GM19099 (cell line): ENCODE results near the gene NUMB.

Experiments used
- POLR2A ChIP-seq: IDR thresholded peaks from 3 replicates; pipeline ENCODE4 v1.6.1; 2011; ENCODE audit warnings: low read depth; ENCODE audit not compliant: insufficient read length; ENCODE audit errors: extremely low read depth

Gene NUMB

DNA sequence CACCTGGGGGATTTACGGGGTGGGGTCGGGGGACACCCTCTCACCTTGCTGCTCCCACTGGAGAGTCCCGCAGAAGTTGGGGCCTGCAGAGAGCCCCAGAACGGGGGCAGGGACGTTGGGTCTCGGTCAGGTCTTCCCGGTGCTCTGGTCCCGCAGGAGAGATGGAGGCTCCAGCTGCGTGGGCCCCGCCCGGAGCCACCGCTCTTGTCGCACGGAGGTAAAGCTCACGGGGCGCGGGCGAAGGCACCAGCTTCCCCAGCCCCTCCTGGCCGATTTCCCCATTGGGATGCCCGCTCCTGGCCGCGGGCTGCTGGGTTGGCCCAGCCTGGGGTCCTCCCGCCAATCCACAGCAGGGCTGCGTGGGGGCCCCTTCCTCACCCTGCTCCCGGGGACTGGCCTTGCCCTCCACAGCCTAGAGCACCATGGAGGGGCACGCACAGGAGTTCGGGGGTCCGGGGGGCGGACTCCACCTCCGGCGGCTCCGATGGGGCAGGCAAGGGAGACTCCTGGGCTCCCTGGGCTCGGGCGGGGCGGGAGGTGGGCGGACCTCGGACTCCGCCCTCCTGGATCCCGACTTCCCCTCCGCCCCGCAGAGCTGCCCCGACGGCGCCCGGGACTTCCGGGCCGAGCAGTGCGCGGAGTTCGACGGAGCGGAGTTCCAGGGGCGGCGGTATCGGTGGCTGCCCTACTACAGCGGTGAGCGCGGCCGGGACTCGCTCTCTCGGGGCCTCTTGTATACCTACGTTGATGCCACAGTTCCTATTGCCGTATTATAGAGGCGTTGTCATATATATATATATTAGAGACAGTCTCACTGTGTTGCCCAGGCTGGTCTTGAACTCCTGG, 212.6 kb downstream of the NUMB start:
- TF ChIP-seq POLR2A: peak; percentile 27

DNA sequence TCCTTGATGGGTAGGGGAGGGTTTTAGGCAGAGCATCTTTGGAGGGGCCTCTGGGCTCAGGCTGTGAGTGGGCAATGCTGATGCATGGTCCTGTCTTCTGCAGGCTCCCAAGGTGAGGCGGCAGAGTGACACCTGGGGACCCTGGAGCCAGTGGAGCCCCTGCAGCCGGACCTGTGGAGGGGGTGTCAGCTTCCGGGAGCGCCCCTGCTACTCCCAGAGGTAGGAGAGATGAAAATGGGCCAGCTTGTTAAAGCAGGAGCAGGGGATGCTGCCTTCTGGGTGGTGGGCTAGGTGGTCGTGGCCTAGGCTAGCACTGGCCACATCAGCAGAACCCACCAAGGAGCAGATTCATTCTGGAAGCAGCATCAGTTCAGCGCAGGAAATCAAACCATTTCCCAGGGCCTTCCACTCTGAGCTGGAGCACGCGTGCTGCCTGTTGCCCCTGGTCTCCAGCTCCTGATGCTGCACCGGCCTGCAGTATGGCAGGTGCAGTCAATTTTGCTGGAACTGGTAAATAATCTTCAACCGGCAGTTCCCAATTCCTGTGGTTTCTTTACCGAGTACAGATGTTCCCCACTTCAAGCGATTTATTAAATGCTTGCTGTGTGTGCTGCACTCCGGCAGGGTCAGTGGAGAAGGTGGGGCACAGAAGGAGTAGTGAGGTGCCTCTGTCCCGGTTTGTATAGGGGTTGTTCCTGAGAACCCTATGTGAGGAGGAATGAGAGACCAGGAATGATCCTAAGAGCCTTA, 213.6 kb downstream of the NUMB start:
- no peak for TF ChIP-seq POLR2A

DNA sequence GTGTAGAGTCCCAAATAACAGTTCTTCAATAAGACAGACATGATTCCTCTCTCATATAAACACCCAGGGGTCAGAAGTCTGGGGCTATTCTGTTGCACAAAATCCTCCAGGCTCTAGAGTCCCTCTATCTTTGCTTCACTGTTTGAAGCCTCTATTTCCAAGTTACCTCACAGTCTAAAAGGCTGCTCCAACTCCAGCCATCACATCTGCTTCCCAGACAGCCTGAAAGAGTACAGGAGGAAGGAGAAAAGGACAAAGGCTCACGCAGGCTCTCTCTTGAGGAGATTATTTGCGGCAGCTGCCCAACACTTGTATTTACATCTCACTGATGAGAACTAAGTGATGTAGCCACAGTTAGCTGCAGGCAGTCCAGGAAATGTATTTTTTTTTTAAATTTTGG, 214.6 kb downstream of the NUMB start:
- TF ChIP-seq POLR2A: no peak

DNA sequence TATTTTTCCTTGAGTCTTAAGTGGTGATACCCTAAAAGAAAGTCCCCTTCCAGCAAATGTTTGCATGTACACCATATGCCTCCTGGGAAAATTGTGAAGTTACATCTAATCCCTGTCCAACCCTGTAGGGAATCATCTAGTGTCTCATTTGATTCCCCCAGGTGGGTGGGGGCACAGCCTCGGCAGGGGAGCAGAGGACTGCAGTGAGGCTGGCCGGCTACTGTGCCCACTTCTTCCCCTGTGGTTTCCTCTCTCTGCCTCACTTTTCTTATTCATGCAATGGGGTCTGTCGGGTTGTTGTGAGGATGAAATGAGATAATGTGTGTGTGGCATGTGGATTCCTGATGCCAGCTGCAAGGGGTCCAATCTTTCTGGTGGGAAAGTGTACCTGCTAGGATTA, 215.0 kb downstream of the NUMB start:
- TF ChIP-seq POLR2A: no peak

- TF ChIP-seq POLR2A: no peak
Observed at GRCh38 chr14:73242357-73242901, 215.9 kb downstream of the NUMB start.

DNA sequence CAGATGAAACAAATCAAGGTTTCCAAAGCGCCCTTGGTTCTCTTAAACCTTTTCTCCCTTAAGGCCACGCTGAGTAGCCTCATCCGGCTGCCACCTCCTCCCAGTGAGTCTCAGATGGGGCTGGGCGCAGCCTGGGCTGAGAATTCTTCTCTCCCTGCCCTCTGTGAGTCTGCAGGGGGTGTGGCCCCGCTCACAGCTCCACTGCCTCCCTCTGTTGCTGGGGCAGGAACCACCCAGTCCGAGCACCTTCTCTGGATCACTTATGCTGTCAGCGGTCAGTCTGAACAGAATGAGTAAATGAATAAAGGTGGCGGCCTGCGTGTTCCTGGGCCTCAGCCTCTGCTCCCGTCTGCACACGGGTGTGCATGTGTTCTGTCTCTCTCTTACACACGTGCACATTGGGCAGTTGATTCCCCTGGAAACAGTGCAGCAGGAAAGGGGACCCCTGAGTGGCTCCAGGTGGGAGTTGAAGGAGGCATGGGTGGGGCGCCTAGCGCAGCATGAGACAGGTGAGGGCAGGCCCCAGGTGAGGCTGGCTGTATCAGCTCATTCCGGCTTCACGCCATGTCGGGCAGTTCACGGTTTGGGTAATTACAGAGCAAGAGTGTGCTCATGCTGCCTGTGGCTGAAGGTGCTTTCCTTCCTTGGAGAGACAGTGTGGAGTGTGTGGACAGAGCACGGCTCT, 216.7 kb downstream of the NUMB start:
- TF ChIP-seq POLR2A: no peak

- TF ChIP-seq POLR2A: no peak
Observed at GRCh38 chr14:73240816-73241480, 217.4 kb downstream of the NUMB start.

DNA sequence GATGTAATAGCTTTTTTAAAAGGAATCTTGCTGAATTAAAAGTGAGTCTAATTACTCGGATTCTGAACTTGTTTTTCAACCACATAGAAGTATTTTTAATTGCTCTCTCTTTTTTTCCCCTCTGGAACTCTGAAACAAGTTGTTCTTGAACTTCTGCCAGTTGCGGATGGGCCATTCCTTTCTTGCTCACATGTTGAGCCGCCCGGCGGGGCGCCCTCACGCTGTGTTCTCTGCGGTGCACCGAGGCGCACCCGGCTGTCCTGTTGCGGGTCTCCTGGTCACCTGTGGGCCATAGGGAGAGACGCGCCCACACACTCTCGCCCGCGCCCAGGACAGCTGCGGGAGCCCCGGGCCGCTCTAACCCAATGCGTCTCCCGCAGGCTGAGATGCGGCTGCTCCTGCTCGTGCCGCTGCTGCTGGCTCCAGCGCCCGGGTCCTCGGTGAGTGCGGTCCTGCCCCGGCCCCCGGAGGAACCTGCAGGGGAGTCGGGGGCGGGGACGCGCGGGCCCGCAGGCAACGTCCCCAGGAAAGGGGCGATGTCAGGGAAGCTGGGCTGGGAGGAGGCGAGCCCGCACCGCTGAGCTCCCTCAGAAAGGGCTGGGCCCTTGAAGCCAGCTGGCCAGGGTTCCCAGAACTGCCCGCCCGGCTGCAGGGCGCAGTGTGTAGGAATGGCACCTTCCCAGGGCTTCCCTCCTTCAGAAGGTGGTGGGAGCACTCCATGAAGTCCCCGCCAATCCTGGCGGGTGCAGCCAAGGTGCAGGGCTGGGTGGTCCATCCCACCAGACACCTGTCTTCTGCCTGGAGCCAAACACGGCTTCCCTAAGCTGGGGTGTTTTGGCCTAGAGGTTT, 218.7 kb downstream of the NUMB start:
- TF ChIP-seq POLR2A: no peak

- TF ChIP-seq POLR2A: no peak
Observed at GRCh38 chr14:73238941-73239340, 219.4 kb downstream of the NUMB start.

DNA sequence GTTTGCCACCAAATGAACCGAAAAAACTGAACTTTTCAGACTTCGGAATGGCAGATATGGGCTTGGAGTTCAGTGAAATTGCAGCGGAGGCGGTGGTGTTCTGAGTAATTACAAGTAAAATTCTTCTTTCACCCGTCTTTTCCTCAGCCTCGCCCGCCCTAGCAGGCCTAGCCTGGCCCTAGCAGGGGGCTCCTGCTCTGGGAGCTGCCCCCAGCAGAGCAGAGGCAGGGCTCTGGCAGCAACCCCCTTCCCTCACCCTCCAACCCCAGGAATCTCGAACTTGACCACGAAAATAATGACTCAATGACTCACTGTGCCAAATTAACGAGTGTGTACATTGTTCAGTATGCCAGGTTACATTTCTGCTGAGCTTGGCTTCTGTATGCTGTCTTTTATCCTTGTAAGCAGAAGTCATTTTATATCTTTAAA, 219.9 kb downstream of the NUMB start:
- no peak for TF ChIP-seq POLR2A

GRCh38 chr14:73237786-73238423, 220.4 kb downstream of the NUMB start:
- no peak for TF ChIP-seq POLR2A

- TF ChIP-seq POLR2A: no peak
Observed at GRCh38 chr14:73237219-73237785, 221.0 kb downstream of the NUMB start, which contains the start of gene PAPLN. Gene PAPLN (plus strand): TSS chr14:73237506. CDS start chr14:73239779, 2,273 bp downstream.

- no peak for TF ChIP-seq POLR2A
Observed at GRCh38 chr14:73236752-73237218, 221.6 kb downstream of the NUMB start.
